Panc1 (cell line): ENCODE measurements around the gene CEBPA. TPM values are rescaled to one million over a fixed set of nuclear protein-coding genes. Genes with fewer than 3 reads are reported as not detected.
A peak's percentile ranks its signal among the peaks of the same experiment; 100 is the strongest.

Source experiments
- ATAC-seq: fragments of 200-7000 bp; cut with Tn5 transposase; 2 replicates; pipeline ENCODE4 v1.9.1; 2020; ENCODE audit warnings: mild to moderate bottlenecking, moderate library complexity
- Bru-seq: library from RNA; stranded (reverse); fragments of 400-500 nt; gene quantifications from one replicate; lab custom pipeline; 2021; lab: Mats Ljungman, UMichigan
- BruChase-seq, 2 experiments: library from RNA; stranded (reverse); fragments of 400-500 nt; gene quantifications; one replicate each; lab custom pipeline; 2021; lab: Mats Ljungman, UMichigan
- BruUV-seq: library from RNA; stranded (reverse); fragments of 400-500 nt; replicated peaks from 2 replicates; lab custom pipeline; 2021; lab: Mats Ljungman, UMichigan
- CTCF ChIA-PET: fragments of 300-600 bp; sonication (Branson Sonifier 250); formaldehyde crosslinking; loops from one replicate; lab custom pipeline; 2022; ENCODE audit warnings: antibody characterized with exemption; lab: Charles Lee
- POLR2A ChIA-PET: fragments of 300-600 bp; sonication (Branson Sonifier 250); formaldehyde crosslinking; loops from one replicate; lab custom pipeline; 2022; ENCODE audit warnings: antibody characterized with exemption; lab: Charles Lee
- DNase-seq: peaks from one replicate; pipeline ENCODE4 v3.0.0-alpha.2; 2010; ENCODE audit warnings: low read depth, low spot score
- H3K27ac ChIP-seq: 2 replicates; pipeline ENCODE4 v1.5.1; 2011; ENCODE audit warnings: mild to moderate bottlenecking, low read length, inconsistent platforms
- H3K27me3 ChIP-seq: fragments of 200-500 bp; sonication (Bioruptor generic); 2 replicates; pipeline ENCODE4 v1.6.0; 2014; ENCODE audit warnings: low read length, inconsistent platforms; ENCODE audit not compliant: control insufficient read depth, insufficient read depth
- H3K36me3 ChIP-seq: fragments of 200-500 bp; sonication (Bioruptor generic); 2 replicates; pipeline ENCODE4 v1.5.1; 2014; ENCODE audit warnings: inconsistent platforms, mild to moderate bottlenecking, low read length, moderate library complexity; ENCODE audit not compliant: control insufficient read depth, insufficient read depth
- H3K4me1 ChIP-seq: 2 replicates; pipeline ENCODE4 v1.5.1; 2011; ENCODE audit warnings: inconsistent platforms, mild to moderate bottlenecking, low read length, moderate library complexity; ENCODE audit not compliant: control insufficient read depth, insufficient read depth
- H3K4me3 ChIP-seq, 2 experiments: 2 replicates each; pipeline ENCODE4 v1.5.1; 2011 to 2012; ENCODE audit warnings: low read depth in 2 of 2, low read length in 2 of 2, mild to moderate bottlenecking in 2 of 2, inconsistent platforms in 1 of 2, moderate library complexity in 1 of 2
- H3K9me3 ChIP-seq: fragments of 200-500 bp; sonication (Bioruptor generic); 2 replicates; pipeline ENCODE4 v1.5.1; 2014; ENCODE audit warnings: low read depth, mild to moderate bottlenecking, inconsistent platforms, low read length, moderate library complexity; ENCODE audit not compliant: control insufficient read depth, insufficient read depth
- CTCF ChIP-seq: fragments of 450-650 bp; IDR thresholded peaks from 2 replicates; pipeline ENCODE4 v1.5.1; 2017; ENCODE audit warnings: mild to moderate bottlenecking
- POLR2AphosphoS5 ChIP-seq: IDR thresholded peaks from 2 replicates; pipeline ENCODE4 v1.6.1; 2012; ENCODE audit warnings: mild to moderate bottlenecking, low read depth, low read length, moderate library complexity
- REST ChIP-seq, 2 experiments: IDR thresholded peaks; 2 replicates each; pipeline ENCODE4 v1.6.1; 2011 to 2012; ENCODE audit warnings: low read depth in 2 of 2, control low read depth in 1 of 2, low read length in 1 of 2, mild to moderate bottlenecking in 1 of 2, moderate library complexity in 1 of 2; ENCODE audit not compliant: insufficient read depth in 1 of 2
- SIN3A ChIP-seq: IDR thresholded peaks from 2 replicates; pipeline ENCODE4 v1.6.1; 2012; ENCODE audit warnings: low read depth, mild to moderate bottlenecking, low read length, moderate library complexity, borderline replicate concordance; ENCODE audit not compliant: insufficient read depth
- TCF7L2 ChIP-seq: IDR thresholded peaks from 2 replicates; pipeline ENCODE4 v1.6.1; 2011; ENCODE audit warnings: mild to moderate bottlenecking, low read depth, low read length, inconsistent platforms
- in situ Hi-C: cut with HindIII; loops from 2 replicates; pipeline ENCODE4 v1.10.0; 2016; ENCODE audit warnings: low sequenced_read_pairs, low pct_unique_long_range_greater_than_20kb
- intact Hi-C: fragments of 100-400 bp; cut with micrococcal nuclease; formaldehyde crosslinking; loops from one replicate; pipeline ENCODE4 v1.10.0; 2022; ENCODE audit not compliant: unreplicated experiment
- long read RNA-seq: library from polyadenylated mRNA; unstranded; transcript quantifications from one replicate; pipeline ENCODE4 v2.0.0, GENCODE V29; 2021; ENCODE audit not compliant: unreplicated experiment
- polyA plus RNA-seq: library from polyadenylated mRNA; unstranded; fragments of >200 nt; gene quantifications from one replicate; pipeline ENCODE4 v1.2.1, GENCODE V29; 2012; ENCODE audit warnings: missing spikeins; ENCODE audit not compliant: insufficient read length
- total RNA-seq: library from RNA; stranded (reverse); gene quantifications from one replicate; pipeline ENCODE4 v1.2.1, GENCODE V29; 2021; ENCODE audit not compliant: unreplicated experiment

Gene CEBPA
- total RNA-seq (1.6 TPM), Bru-seq, nascent RNA (percentile 34 among the genes with signal in this experiment), BruChase-seq, experiment 1, labeled RNA remaining after a 2-hour chase (percentile 51 among the genes with signal in this experiment), BruChase-seq, experiment 2, labeled RNA remaining after a 6-hour chase (percentile 27 among the genes with signal in this experiment)
- polyA plus RNA-seq, result 1.4 TPM
- long read RNA-seq, transcript CEBPA-201 (1 exons, 2,631 nt), result major isoform, 5 of 5 reads
- long read RNA-seq, partial matches to known transcripts, result 0 of 5 reads
- long read RNA-seq, other reads (novel, unspliced or antisense), result 0 of 5 reads

- in situ Hi-C loops (no loop called here), intact Hi-C loops (no loop called here)
- H3K27me3 ChIP-seq, result peaks cover 5% of the 10 kb centered on the region; the same call in 1 of the 2 replicates
- no TSS peak for BruUV-seq
- POLR2A ChIA-PET, result no interaction called here
- H3K27ac ChIP-seq, result peak within 1 kb of the TSS; percentile 40; the same call in 1 of the 2 replicates
- H3K4me1 ChIP-seq, result peaks cover 18% of the 10 kb centered on the region
- CTCF ChIA-PET, result interaction anchor here (0.7 kb wide), 1 partner anchor 55 kb away, joined by 4 read pairs; no protein-coding TSS in a partner anchor
- H3K4me3 ChIP-seq, result peak within 1 kb of the TSS; percentile 51 to 71
- H3K36me3 ChIP-seq, result no peaks in the 10 kb centered on the region; the same call in 1 of the 2 replicates
- peak; percentile 92 for ATAC-seq
- no peak for DNase-seq
- no peaks in the 10 kb centered on the region for H3K9me3 ChIP-seq
- TF ChIP-seq CTCF (peak; percentile 96), REST (IDR thresholded peaks at IDR 0.05; ENCODE audit: insufficient read depth in 1 of 2, low read depth in 2 of 2, low read length in 1 of 2) (no peak), TCF7L2 (0 out of 2 replicates have a peak, but pooled peaks have one; percentile 16), POLR2AphosphoS5 (0 out of 2 replicates have a peak, but pooled peaks have one; percentile 25), SIN3A (no peak)
These were observed at the start of gene CEBPA for GRCh38 chr19:33302175-33302973. CEBPA (minus strand) TSS chr19:33302534; CDS start chr19:33302414, 120 bp downstream.

GRCh38 chr19:33350538-33351309, 48.4 kb upstream of the CEBPA start:
- intact Hi-C loops, result no loop called here
- ATAC-seq (no peak), DNase-seq (no peak)
- Histone ChIP-seq H3K27me3 (peaks cover 5% of the 10 kb centered on the region; the same call in 1 of the 2 replicates), H3K27ac (no peak overlapping the region), H3K36me3 (no peaks in the 10 kb centered on the region), H3K4me3 (no peak overlapping the region), H3K9me3 (peaks cover 4% of the 10 kb centered on the region; the same call in 1 of the 2 replicates), H3K4me1 (no peaks in the 10 kb centered on the region)
- TF ChIP-seq REST (IDR thresholded peaks at IDR 0.05; ENCODE audit: insufficient read depth in 1 of 2, low read depth in 2 of 2, low read length in 1 of 2), result no peak
- TF ChIP-seq SIN3A, result no peak
- no peak for TF ChIP-seq TCF7L2
- no peak for TF ChIP-seq CTCF
- no peak for TF ChIP-seq POLR2AphosphoS5
- no TSS peak for BruUV-seq
- in situ Hi-C loops, result no loop called here
- ChIA-PET POLR2A (no interaction called here), CTCF (no interaction called here)
